ENCODE data around the gene EVA1C. TPM values are rescaled to one million over a fixed set of nuclear protein-coding genes. Genes with fewer than 3 reads are reported as not detected.

EVA1C gene
- total RNA-seq, 6 experiments from 2014 or later, result 2.7 to 13.8 (median 11.3) TPM

GRCh38 chr21:32545948-32546441, 133.5 kb downstream of the EVA1C start:
- no peak for TF ChIP-seq CTCF (IDR thresholded peaks at IDR 0.05)
- H3K4me3 Mint-ChIP-seq, result no peak overlapping the region

GRCh38 chr21:32547018-32547417, 134.5 kb downstream of the EVA1C start:
- Mint-ChIP-seq H3K27me3 (ENCODE audit: insufficient read depth) (peaks cover 3% of the 10 kb centered on the region), H3K36me3 (ENCODE audit: low read depth) (no peaks in the 10 kb centered on the region), H3K4me3 (no peak overlapping the region), H3K27ac (no peak overlapping the region), H3K4me1 (ENCODE audit: low read depth) (peaks cover 14% of the 10 kb centered on the region), H3K9me3 (no peaks in the 10 kb centered on the region)
- no peak for DNase-seq
- no peak for TF ChIP-seq CTCF (IDR thresholded peaks at IDR 0.05)

More at GRCh38 chr21:32545948-32546441, 133.5 kb downstream of the EVA1C start:
- DNase-seq, result no peak
- no peaks in the 10 kb centered on the region for H3K9me3 Mint-ChIP-seq
- H3K36me3 Mint-ChIP-seq (ENCODE audit: low read depth), result no peaks in the 10 kb centered on the region
- peaks cover 3% of the 10 kb centered on the region for H3K27me3 Mint-ChIP-seq (ENCODE audit: insufficient read depth)
- peaks cover 14% of the 10 kb centered on the region for H3K4me1 Mint-ChIP-seq (ENCODE audit: low read depth)
- no peak overlapping the region for H3K27ac Mint-ChIP-seq

GRCh38 chr21:32548978-32549377, 136.5 kb downstream of the EVA1C start:
- no peak for DNase-seq
- TF ChIP-seq CTCF (IDR thresholded peaks at IDR 0.05), result no peak
- Mint-ChIP-seq H3K27me3 (ENCODE audit: insufficient read depth) (peaks cover 3% of the 10 kb centered on the region), H3K9me3 (no peaks in the 10 kb centered on the region), H3K27ac (no peak overlapping the region), H3K36me3 (ENCODE audit: low read depth) (no peaks in the 10 kb centered on the region), H3K4me1 (ENCODE audit: low read depth) (peaks cover 22% of the 10 kb centered on the region), H3K4me3 (no peak overlapping the region)

- H3K9me3 Mint-ChIP-seq, result no peaks in the 10 kb centered on the region
- H3K27ac Mint-ChIP-seq, result no peak overlapping the region
- H3K4me1 Mint-ChIP-seq (ENCODE audit: low read depth), result peaks cover 22% of the 10 kb centered on the region
- H3K27me3 Mint-ChIP-seq (ENCODE audit: insufficient read depth), result peaks cover 3% of the 10 kb centered on the region
- no peaks in the 10 kb centered on the region for H3K36me3 Mint-ChIP-seq (ENCODE audit: low read depth)
- DNase-seq, result no peak
- no peak for TF ChIP-seq CTCF (IDR thresholded peaks at IDR 0.05)
- H3K4me3 Mint-ChIP-seq, result no peak overlapping the region
Measured at GRCh38 chr21:32549440-32549839, 136.9 kb downstream of the EVA1C start.

- Mint-ChIP-seq H3K4me1 (ENCODE audit: low read depth) (peaks cover 22% of the 10 kb centered on the region), H3K36me3 (ENCODE audit: low read depth) (no peaks in the 10 kb centered on the region), H3K4me3 (no peak overlapping the region), H3K27me3 (ENCODE audit: insufficient read depth) (peaks cover 3% of the 10 kb centered on the region), H3K9me3 (no peaks in the 10 kb centered on the region), H3K27ac (no peak overlapping the region)
- no peak for TF ChIP-seq CTCF (IDR thresholded peaks at IDR 0.05)
- DNase-seq, result no peak
Measured at GRCh38 chr21:32549886-32550285, 137.4 kb downstream of the EVA1C start.
